ENCODE measurements around the gene KANK2. TPM values are rescaled to one million over a fixed set of nuclear protein-coding genes. Genes with fewer than 3 reads are reported as not detected.
A peak's percentile ranks its signal among the peaks of the same experiment; 100 is the strongest.
"Not testable (repeated sequence)": the region's sequence is repeated elsewhere in the genome, so short reads cannot be mapped to it uniquely, and the experiment has no call there.

KANK2 gene
- total and polyA plus RNA-seq, 2 of the 4 experiments (the other 2 are of a cell fraction): 104 to 176 TPM

- no peak overlapping the region for H2BK120ac ChIP-seq (ENCODE audit: low read depth, low read length)
- no peak for ATAC-seq (ENCODE audit: low read depth)
- peaks cover 7% of the 10 kb centered on the region; the same call in 1 of the 2 replicates for H4K20me1 ChIP-seq (ENCODE audit: insufficient read depth, low read length)
- H3K4ac ChIP-seq (ENCODE audit: low read depth, low read length): no peak overlapping the region
- 0 out of 2 replicates have a peak, but pooled peaks cover 1% of the 10 kb centered on the region for H3K4me1 ChIP-seq (ENCODE audit: control insufficient read depth, insufficient read depth, low read length)
- H2BK5ac ChIP-seq (ENCODE audit: low read depth, low read length, poor library complexity, severe bottlenecking): no peak overlapping the region
- H3K79me1 ChIP-seq (ENCODE audit: low read depth in 1 of 2, low read length in 2 of 2): peaks cover 45 to 83% of the 10 kb centered on the region in 2 experiments
- DNase-seq: no peak
- no peak overlapping the region for H3K4me3 ChIP-seq (ENCODE audit: insufficient read depth, low read depth, low read length)
- H4K8ac ChIP-seq (ENCODE audit: low read depth in 2 of 2, low read length in 2 of 2): no peak overlapping the region
- CTCF ChIA-PET: no interaction called here
- no peak overlapping the region for H2AK9ac ChIP-seq (replicated peaks; ENCODE audit: low read depth, low read length, poor library complexity)
- intact Hi-C loops (cut with micrococcal nuclease) (no loop called here), dilution Hi-C loops (cut with HindIII; ENCODE audit: low sequenced_read_pairs, unreplicated experiment) (no loop called here), in situ Hi-C loops (cut with MboI; ENCODE audit: low sequenced_read_pairs) (no loop called here)
- H3K9me3 ChIP-seq (ENCODE audit: control insufficient read depth, insufficient read depth, low read length): no peaks in the 10 kb centered on the region
- no peak overlapping the region for H2BK20ac ChIP-seq (ENCODE audit: low read depth, low read length)
- no peaks in the 10 kb centered on the region for H3K27me3 ChIP-seq (ENCODE audit: control insufficient read depth, insufficient read depth, low read length)
- no peak overlapping the region for H3K9ac ChIP-seq (ENCODE audit: low read depth, low read length)
- TF ChIP-seq CEBPB (IDR thresholded peaks at IDR 0.05; ENCODE audit: low read depth, low read length) (peak; percentile 96), NFE2L2 (IDR thresholded peaks at IDR 0.05; ENCODE audit: low read depth, low read length) (no peak)
- H3K18ac ChIP-seq (ENCODE audit: low read depth, low read length): no peak overlapping the region
- no peak overlapping the region for H3K14ac ChIP-seq (replicated peaks; ENCODE audit: low read depth, low read length)
- no peak overlapping the region for H2AFZ ChIP-seq (replicated peaks; ENCODE audit: low read length, poor library complexity)
- peaks cover 68% of the 10 kb centered on the region for H3K36me3 ChIP-seq (ENCODE audit: control insufficient read depth, insufficient read depth, low read length)
- peaks cover 8% of the 10 kb centered on the region for H3K9me1 ChIP-seq (ENCODE audit: insufficient read depth, low read length)
- H2AK5ac ChIP-seq (ENCODE audit: low read depth, low read length): no peak overlapping the region
- no peak overlapping the region for H2BK15ac ChIP-seq (ENCODE audit: low read depth, low read length)
- H3K23ac ChIP-seq (ENCODE audit: low read depth, low read length): no peak overlapping the region
- POLR2A ChIA-PET (ENCODE audit: unreplicated experiment): no interaction called here
- no peak overlapping the region for H3K56ac ChIP-seq (ENCODE audit: extremely low read depth, insufficient read depth, low read length)
- no peak overlapping the region for H3K4me2 ChIP-seq (ENCODE audit: low read depth, low read length)
- WGBS, 2 experiments (ENCODE audit: extremely low coverage in 2 of 2, insufficient read length in 1 of 2): 100% methylated on average over 2 of the region's 4 CpGs; no CpG with 5 or more reads in 1 of the 2 experiments
- no peak overlapping the region for H3K27ac ChIP-seq (ENCODE audit: insufficient read depth, low read length)
- no TSS peak for BruUV-seq (replicated peaks)
- no peak overlapping the region for H4K91ac ChIP-seq (ENCODE audit: insufficient read depth, low read depth, low read length)
- H4K5ac ChIP-seq (ENCODE audit: low read depth, low read length): no peak overlapping the region
Measured at GRCh38 chr19:11181488-11181887, 15.9 kb downstream of the KANK2 start.

GRCh38 chr19:11180975-11181374 is 16.4 kb downstream of the KANK2 start:
- dilution Hi-C loops (cut with HindIII; ENCODE audit: low sequenced_read_pairs, unreplicated experiment); H2AK5ac ChIP-seq (ENCODE audit: low read depth, low read length); H3K4me1 ChIP-seq (ENCODE audit: control insufficient read depth, insufficient read depth, low read length); H4K91ac ChIP-seq (ENCODE audit: insufficient read depth, low read depth, low read length); H3K9me3 ChIP-seq (ENCODE audit: control insufficient read depth, insufficient read depth, low read length); H2AK9ac ChIP-seq (replicated peaks; ENCODE audit: low read depth, low read length, poor library complexity); ATAC-seq (ENCODE audit: low read depth); H3K27me3 ChIP-seq (ENCODE audit: control insufficient read depth, insufficient read depth, low read length); H3K4me2 ChIP-seq (ENCODE audit: low read depth, low read length); H3K4ac ChIP-seq (ENCODE audit: low read depth, low read length); H3K23ac ChIP-seq (ENCODE audit: low read depth, low read length); H3K4me3 ChIP-seq (ENCODE audit: insufficient read depth, low read depth, low read length); H2BK15ac ChIP-seq (ENCODE audit: low read depth, low read length); H2BK120ac ChIP-seq (ENCODE audit: low read depth, low read length); H3K9me1 ChIP-seq (ENCODE audit: insufficient read depth, low read length); H3K56ac ChIP-seq (ENCODE audit: extremely low read depth, insufficient read depth, low read length); CTCF ChIA-PET; H2BK5ac ChIP-seq (ENCODE audit: low read depth, low read length, poor library complexity, severe bottlenecking); H3K9ac ChIP-seq (ENCODE audit: low read depth, low read length); H3K14ac ChIP-seq (replicated peaks; ENCODE audit: low read depth, low read length); H4K5ac ChIP-seq (ENCODE audit: low read depth, low read length); DNase-seq; H2BK20ac ChIP-seq (ENCODE audit: low read depth, low read length); intact Hi-C loops (cut with micrococcal nuclease); BruUV-seq (replicated peaks); POLR2A ChIA-PET (ENCODE audit: unreplicated experiment); in situ Hi-C loops (cut with MboI; ENCODE audit: low sequenced_read_pairs); H3K18ac ChIP-seq (ENCODE audit: low read depth, low read length); H2AFZ ChIP-seq (replicated peaks; ENCODE audit: low read length, poor library complexity); H4K8ac ChIP-seq (ENCODE audit: low read depth in 2 of 2, low read length in 2 of 2); H3K27ac ChIP-seq (ENCODE audit: insufficient read depth, low read length); H4K20me1 ChIP-seq (ENCODE audit: insufficient read depth, low read length): not testable (repeated sequence)
- H3K36me3 ChIP-seq (ENCODE audit: control insufficient read depth, insufficient read depth, low read length): peaks cover 73% of the 10 kb centered on the region
- WGBS, 2 experiments (ENCODE audit: extremely low coverage in 2 of 2, insufficient read length in 1 of 2): 80% methylated on average over 2 of the region's 8 CpGs; no CpG with 5 or more reads in 1 of the 2 experiments
- H3K79me1 ChIP-seq (ENCODE audit: low read depth in 1 of 2, low read length in 2 of 2): peaks cover 47 to 87% of the 10 kb centered on the region in 2 experiments

All from IMR-90 (cell line).